ENCODE data around the gene MCUB.
A peak's percentile ranks its signal among the peaks of the same experiment; 100 is the strongest.

Gene MCUB

DNA sequence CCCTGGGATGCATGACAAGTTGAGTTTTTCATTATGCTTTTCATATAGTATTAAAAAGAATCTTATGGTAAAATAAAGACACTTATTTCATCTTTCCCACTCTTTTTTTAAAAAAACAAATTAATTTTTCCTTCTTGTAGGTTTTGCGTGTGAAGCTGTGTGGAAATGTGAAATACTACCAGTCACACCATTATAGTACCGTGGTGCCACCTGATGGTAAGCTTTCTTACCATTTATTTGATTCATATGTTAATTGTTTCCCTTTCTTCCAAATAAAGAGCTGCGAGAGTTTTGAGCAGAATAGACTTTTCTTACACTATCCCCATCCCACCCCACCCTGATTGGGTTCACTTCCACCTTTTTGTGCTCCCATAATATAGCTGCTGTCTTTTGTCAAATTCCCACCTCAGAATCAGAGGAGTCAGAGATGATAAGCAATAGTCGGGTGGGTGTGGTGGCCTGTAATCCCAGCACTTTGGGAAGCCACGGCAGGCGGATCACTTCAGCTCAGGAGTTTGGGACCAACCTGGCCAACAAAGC, 98.9 kb downstream of the MCUB start:
- TF ChIP-seq, protein P1, sequence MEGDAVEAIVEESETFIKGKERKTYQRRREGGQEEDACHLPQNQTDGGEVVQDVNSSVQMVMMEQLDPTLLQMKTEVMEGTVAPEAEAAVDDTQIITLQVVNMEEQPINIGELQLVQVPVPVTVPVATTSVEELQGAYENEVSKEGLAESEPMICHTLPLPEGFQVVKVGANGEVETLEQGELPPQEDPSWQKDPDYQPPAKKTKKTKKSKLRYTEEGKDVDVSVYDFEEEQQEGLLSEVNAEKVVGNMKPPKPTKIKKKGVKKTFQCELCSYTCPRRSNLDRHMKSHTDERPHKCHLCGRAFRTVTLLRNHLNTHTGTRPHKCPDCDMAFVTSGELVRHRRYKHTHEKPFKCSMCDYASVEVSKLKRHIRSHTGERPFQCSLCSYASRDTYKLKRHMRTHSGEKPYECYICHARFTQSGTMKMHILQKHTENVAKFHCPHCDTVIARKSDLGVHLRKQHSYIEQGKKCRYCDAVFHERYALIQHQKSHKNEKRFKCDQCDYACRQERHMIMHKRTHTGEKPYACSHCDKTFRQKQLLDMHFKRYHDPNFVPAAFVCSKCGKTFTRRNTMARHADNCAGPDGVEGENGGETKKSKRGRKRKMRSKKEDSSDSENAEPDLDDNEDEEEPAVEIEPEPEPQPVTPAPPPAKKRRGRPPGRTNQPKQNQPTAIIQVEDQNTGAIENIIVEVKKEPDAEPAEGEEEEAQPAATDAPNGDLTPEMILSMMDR (IDR thresholded peaks at IDR 0.05; ENCODE audit: control insufficient read depth, extremely low read depth, insufficient read depth): peak; percentile 44
- DNase-seq (ENCODE audit: low read depth): peak; percentile 4
- H3K4me3 ChIP-seq (ENCODE audit: low read depth, low read length): no peak overlapping the region

- DNase-seq (ENCODE audit: low read depth): no peak
- TF ChIP-seq, protein P1 (IDR thresholded peaks at IDR 0.05; ENCODE audit: control insufficient read depth, extremely low read depth, insufficient read depth): no peak
- H3K4me3 ChIP-seq (ENCODE audit: low read depth, low read length): no peak overlapping the region
These were observed 102.1 kb downstream of the MCUB start for GRCh38 chr4:109662116-109662515.

DNA sequence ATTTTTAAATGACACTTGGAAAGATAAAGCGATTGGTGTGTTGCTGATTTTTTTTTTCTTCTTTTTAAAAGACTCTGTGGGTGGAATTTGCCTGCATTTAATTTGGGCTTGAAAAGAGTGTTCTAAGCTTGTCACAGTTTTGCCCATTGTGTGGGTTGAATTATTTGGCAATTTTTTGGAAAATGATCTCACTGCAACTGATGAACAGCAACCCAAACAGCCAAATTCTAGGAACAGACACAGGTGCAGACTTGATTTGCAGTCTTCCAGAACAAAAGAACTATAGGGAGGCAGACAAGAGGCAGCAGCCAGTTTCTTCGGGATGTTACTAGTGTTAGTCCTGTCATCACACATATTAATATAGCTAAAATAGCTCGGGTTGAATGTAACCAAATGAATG, 102.7 kb downstream of the MCUB start:
- no peak overlapping the region for H3K4me3 ChIP-seq (ENCODE audit: low read depth, low read length)
- no peak for DNase-seq (ENCODE audit: low read depth)
- TF ChIP-seq, protein P1 (IDR thresholded peaks at IDR 0.05; ENCODE audit: control insufficient read depth, extremely low read depth, insufficient read depth): no peak

DNA sequence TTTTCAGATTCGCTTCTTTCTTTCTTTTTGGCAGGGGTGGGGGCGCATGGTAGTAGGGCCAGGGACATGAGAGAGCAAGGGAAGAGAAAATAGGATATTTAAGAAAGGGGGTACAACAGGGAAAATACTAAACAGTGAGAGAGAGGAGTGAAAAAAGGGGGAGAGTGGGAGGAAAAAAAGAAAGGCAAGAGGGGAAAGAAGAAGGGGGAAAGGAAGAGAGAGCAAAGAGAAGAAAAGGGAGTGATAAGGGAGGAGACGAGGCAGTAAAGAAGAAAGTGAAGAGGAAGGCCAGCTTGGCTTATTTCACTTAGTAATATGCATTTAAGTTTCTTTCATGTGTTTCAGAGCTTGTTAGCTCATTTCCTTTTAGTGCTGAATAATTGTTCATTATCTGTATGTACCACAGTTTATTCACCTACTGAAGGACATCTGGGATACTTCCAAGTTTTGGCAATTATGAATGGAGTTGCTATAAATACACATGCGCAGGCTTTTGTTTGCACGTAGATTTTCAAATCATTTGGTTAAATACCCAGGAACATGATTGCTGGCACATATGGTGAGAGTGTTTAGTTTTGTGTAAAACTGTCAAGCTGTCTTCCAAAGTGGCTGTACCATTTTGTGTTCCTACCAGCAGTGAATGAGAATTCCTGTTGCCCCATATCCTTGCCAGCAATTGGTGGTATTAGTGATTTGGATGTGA, 105.9 kb downstream of the MCUB start:
- DNase-seq (ENCODE audit: low read depth): peak; percentile 85
- TF ChIP-seq, protein P1 (IDR thresholded peaks at IDR 0.05; ENCODE audit: control insufficient read depth, extremely low read depth, insufficient read depth): no peak
- H3K4me3 ChIP-seq (ENCODE audit: low read depth, low read length): no peak overlapping the region

GRCh38 chr4:109671350-109671749, 111.3 kb downstream of the MCUB start:
- no peak for DNase-seq (ENCODE audit: low read depth)
- no peak overlapping the region for H3K4me3 ChIP-seq (ENCODE audit: low read depth, low read length)
- TF ChIP-seq, protein P1 (IDR thresholded peaks at IDR 0.05; ENCODE audit: control insufficient read depth, extremely low read depth, insufficient read depth): no peak

DNA sequence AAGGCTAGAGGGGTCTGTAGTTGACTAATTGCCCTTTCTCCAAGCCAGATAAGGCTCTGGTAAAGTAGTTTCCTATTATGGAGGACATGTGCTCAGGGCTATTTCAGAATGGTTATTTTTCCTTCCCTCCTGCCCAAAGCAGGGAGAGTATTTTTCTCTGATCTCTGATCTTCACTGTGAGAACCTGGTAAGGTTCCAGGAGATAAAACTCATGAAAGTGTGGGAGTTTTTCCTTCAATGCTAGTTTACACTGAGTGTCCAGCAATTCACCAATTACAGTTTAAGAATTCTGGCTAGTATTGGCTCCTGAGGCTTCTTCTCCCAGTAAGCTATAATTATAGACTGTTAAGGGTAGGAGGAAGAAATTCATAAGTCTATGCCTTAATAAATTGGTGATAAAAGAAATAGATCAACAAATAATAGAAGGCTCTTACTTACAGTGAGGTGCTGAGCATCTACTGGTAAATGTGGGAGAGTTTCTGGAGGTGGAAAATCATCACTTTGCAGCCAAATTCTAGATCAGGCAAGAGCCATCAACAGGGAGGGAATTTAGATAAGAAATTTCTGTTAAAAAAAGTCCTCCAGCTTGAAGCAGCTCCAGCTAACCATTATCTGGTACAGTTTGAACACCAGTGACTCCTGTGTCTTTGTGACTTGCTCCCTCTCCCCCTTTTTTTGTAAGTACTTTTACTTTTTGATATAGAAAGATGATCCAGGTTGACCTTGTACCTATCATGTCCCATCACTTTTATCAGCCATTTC, 112.3 kb downstream of the MCUB start:
- no peak overlapping the region for H3K4me3 ChIP-seq (ENCODE audit: low read depth, low read length)
- TF ChIP-seq, protein P1 (IDR thresholded peaks at IDR 0.05; ENCODE audit: control insufficient read depth, extremely low read depth, insufficient read depth): no peak
- no peak for DNase-seq (ENCODE audit: low read depth)
